ENCODE measurements around the gene PEX14. TPM values are rescaled to one million over a fixed set of nuclear protein-coding genes. Genes with fewer than 3 reads are reported as not detected.

Gene PEX14
- total RNA-seq, 1 experiment from 2014 or later, result 36.0 TPM

- no peak overlapping the region for H3K4me3 ChIP-seq (ENCODE audit: low read depth in 2 of 2, low read length in 2 of 2)
- DNase-seq (ENCODE audit: low read depth, low spot score) (no peak), ATAC-seq (no peak)
- H3K27me3 ChIP-seq (ENCODE audit: control insufficient read depth, insufficient read depth, low read length), result no peaks in the 10 kb centered on the region
- H3K36me3 ChIP-seq (ENCODE audit: control insufficient read depth, insufficient read depth, low read length), result no peaks in the 10 kb centered on the region
- intact Hi-C loops (cut with micrococcal nuclease; ENCODE audit: unreplicated experiment), result no loop called here
- no peak for TF ChIP-seq CTCF (IDR thresholded peaks at IDR 0.05)
- in situ Hi-C loops (cut with HindIII; ENCODE audit: low pct_unique_long_range_greater_than_20kb, low sequenced_read_pairs), result no loop called here
- H3K4me1 ChIP-seq (ENCODE audit: control insufficient read depth, insufficient read depth, low read length), result no peaks in the 10 kb centered on the region; the same call in 1 of the 2 replicates
- no peak overlapping the region for H3K27ac ChIP-seq (ENCODE audit: low read length)
- no peaks in the 10 kb centered on the region for H3K9me3 ChIP-seq (ENCODE audit: control insufficient read depth, insufficient read depth, low read depth, low read length)
- no TSS peak for BruUV-seq (replicated peaks)
- ChIA-PET CTCF (interaction anchor here (0.6 kb wide), 1 partner anchor 588 kb away, joined by 4 read pairs; no protein-coding TSS in a partner anchor), POLR2A (no interaction called here)
These were observed 41.6 kb upstream of the PEX14 start for GRCh38 chr1:10432910-10433700.

GRCh38 chr1:10433790-10434189, 41.0 kb upstream of the PEX14 start:
- in situ Hi-C loops (cut with HindIII; ENCODE audit: low pct_unique_long_range_greater_than_20kb, low sequenced_read_pairs), result no loop called here
- H3K9me3 ChIP-seq (ENCODE audit: control insufficient read depth, insufficient read depth, low read depth, low read length), result no peaks in the 10 kb centered on the region
- intact Hi-C loops (cut with micrococcal nuclease; ENCODE audit: unreplicated experiment), result no loop called here
- no peaks in the 10 kb centered on the region for H3K27me3 ChIP-seq (ENCODE audit: control insufficient read depth, insufficient read depth, low read length)
- no peak overlapping the region for H3K27ac ChIP-seq (ENCODE audit: low read length)
- H3K36me3 ChIP-seq (ENCODE audit: control insufficient read depth, insufficient read depth, low read length), result no peaks in the 10 kb centered on the region
- ATAC-seq, result no peak
- ChIA-PET CTCF (no interaction called here), POLR2A (no interaction called here)
- no peak for DNase-seq (ENCODE audit: low read depth, low spot score)
- TF ChIP-seq TCF7L2 (IDR thresholded peaks at IDR 0.05; ENCODE audit: low read depth, low read length) (no peak), REST (IDR thresholded peaks at IDR 0.05; ENCODE audit: insufficient read depth in 1 of 2, low read depth in 2 of 2, low read length in 1 of 2) (no peak), CTCF (IDR thresholded peaks at IDR 0.05) (no peak), SIN3A (IDR thresholded peaks at IDR 0.05; ENCODE audit: borderline replicate concordance, insufficient read depth, low read depth, low read length) (no peak), POLR2AphosphoS5 (IDR thresholded peaks at IDR 0.05; ENCODE audit: low read depth, low read length) (no peak)
- BruUV-seq (replicated peaks), result TSS peak; percentile 24
- H3K4me3 ChIP-seq (ENCODE audit: low read depth in 2 of 2, low read length in 2 of 2), result no peak overlapping the region
- peaks cover 2% of the 10 kb centered on the region; the same call in 1 of the 2 replicates for H3K4me1 ChIP-seq (ENCODE audit: control insufficient read depth, insufficient read depth, low read length)

Measured in Panc1 (cell line).